ENCODE measurements around the gene SPAG16. TPM values are rescaled to one million over a fixed set of nuclear protein-coding genes. Genes with fewer than 3 reads are reported as not detected.
"Not testable (repeated sequence)": the region's sequence is repeated elsewhere in the genome, so short reads cannot be mapped to it uniquely, and the experiment has no call there.

SPAG16 gene
- total RNA-seq, 1 experiment from 2014 or later, result 17.2 TPM

DNA sequence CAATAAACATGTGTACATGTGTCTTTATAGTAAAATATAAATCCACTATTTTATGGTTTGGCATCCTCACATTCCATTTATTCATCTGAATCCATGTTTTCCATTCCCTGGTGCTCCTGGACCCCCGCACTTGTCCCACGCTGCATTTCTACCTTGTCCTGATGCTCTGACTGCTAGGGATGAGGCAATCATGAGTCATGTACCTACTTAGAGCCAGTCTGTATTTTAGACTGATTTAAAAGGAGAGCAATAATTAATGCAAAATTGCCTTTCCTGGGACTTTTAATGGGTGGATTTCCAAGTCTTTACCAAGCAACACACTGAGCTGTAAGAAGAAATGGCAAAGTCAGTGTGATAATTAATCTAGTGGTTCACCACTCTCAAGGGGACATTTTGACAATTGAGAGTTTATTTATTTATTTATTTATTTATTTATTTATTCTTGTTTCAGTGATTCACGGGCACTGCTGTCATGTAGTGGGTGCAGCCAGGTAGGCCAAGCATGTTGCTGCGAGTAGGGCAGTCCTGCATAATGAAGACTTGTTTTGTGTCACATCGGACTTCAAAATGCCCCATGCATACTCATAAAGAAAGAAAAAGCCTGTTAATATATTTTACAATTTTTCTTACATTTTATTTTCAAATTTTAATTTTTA is 707.3 kb downstream of the SPAG16 start:
- TF ChIP-seq EZH2 (IDR thresholded peaks at IDR 0.05; ENCODE audit: low read length, unreplicated experiment), result no peak
- TF ChIP-seq, protein P1, sequence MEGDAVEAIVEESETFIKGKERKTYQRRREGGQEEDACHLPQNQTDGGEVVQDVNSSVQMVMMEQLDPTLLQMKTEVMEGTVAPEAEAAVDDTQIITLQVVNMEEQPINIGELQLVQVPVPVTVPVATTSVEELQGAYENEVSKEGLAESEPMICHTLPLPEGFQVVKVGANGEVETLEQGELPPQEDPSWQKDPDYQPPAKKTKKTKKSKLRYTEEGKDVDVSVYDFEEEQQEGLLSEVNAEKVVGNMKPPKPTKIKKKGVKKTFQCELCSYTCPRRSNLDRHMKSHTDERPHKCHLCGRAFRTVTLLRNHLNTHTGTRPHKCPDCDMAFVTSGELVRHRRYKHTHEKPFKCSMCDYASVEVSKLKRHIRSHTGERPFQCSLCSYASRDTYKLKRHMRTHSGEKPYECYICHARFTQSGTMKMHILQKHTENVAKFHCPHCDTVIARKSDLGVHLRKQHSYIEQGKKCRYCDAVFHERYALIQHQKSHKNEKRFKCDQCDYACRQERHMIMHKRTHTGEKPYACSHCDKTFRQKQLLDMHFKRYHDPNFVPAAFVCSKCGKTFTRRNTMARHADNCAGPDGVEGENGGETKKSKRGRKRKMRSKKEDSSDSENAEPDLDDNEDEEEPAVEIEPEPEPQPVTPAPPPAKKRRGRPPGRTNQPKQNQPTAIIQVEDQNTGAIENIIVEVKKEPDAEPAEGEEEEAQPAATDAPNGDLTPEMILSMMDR (conservative IDR thresholded peaks at IDR 0.05; ENCODE audit: low read depth, low read length), result no peak
- no peak for TF ChIP-seq EZH2phosphoT487 (IDR thresholded peaks at IDR 0.05; ENCODE audit: borderline replicate concordance, low read length)
- H3K4me2 ChIP-seq (ENCODE audit: low read length), result no peak overlapping the region
- peak; percentile 25 for DNase-seq

DNA sequence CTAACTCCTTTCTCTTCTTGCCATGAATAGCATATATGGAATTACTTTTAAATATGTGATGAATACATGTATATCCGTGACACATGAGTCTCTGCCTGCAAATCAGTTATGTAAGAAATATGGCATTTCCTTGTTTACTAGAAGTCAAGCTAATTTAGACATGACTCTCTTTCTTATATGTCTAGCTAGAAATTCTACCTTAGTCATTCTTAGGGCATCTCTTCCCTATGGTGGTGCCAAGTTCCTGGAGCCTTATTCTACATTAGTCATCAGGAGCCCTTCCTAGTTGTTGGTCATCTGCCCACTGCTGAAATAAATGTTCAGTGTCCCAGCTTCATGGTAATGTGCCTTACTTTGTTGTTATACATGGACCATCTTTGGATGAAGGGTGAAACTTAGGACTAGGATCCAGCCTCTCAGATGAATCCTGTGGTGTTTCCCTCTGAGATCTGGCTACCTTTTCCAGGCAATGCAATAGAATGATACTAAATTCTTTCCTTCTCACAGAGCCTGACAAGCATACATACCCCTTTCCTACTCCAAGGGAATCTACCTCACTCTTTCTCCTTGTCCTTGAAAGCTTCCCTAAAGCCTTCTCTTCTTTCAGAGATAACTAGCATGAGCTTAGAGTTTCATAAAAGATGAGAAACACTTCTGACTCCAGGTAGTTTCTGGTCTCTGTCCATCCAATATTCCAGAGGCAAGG is 711.3 kb downstream of the SPAG16 start:
- Histone ChIP-seq H2AFZ (ENCODE audit: low read length) (no peak overlapping the region), H3K4me2 (ENCODE audit: low read length) (peak overlapping the region; percentile 46), H3K27me3 (ENCODE audit: low read length) (no peaks in the 10 kb centered on the region), H3K27ac (ENCODE audit: low read length) (peak overlapping the region; percentile 61), H3K9ac (ENCODE audit: low read length) (0 out of 2 replicates have a peak overlapping the region, but pooled peaks have one; percentile 7), H4K20me1 (ENCODE audit: low read length) (no peaks in the 10 kb centered on the region), H3K36me3 (ENCODE audit: low read depth, low read length) (no peaks in the 10 kb centered on the region), H3K9me2 (replicated peaks; ENCODE audit: low read length) (no peaks in the 10 kb centered on the region), H3K4me1 (ENCODE audit: insufficient read depth, low read length) (peaks cover 17% of the 10 kb centered on the region), H3K4me3 (ENCODE audit: low read length) (no peak overlapping the region), H3K79me2 (ENCODE audit: low read length) (no peaks in the 10 kb centered on the region), H3K9me3 (ENCODE audit: low read length) (no peaks in the 10 kb centered on the region), H3F3A (ENCODE audit: low read length, unreplicated experiment) (no peaks in the 10 kb centered on the region)
- BruUV-seq (replicated peaks), result no TSS peak
- intact Hi-C loops (cut with micrococcal nuclease), result loop anchor here (1.0 to 5.0 kb wide), 5 partner anchors 24 to 746 kb away; no protein-coding TSS in a partner anchor
- ATAC-seq (peak; percentile 98), DNase-seq (peak; percentile 95)
- no peak for TF ChIP-seq EZH2phosphoT487 (IDR thresholded peaks at IDR 0.05; ENCODE audit: borderline replicate concordance, low read length)
- TF ChIP-seq, protein P1 (conservative IDR thresholded peaks at IDR 0.05; ENCODE audit: low read depth, low read length), result no peak
- TF ChIP-seq EZH2 (IDR thresholded peaks at IDR 0.05; ENCODE audit: low read length, unreplicated experiment), result no peak
- ChIA-PET POLR2A (ENCODE audit: unreplicated experiment) (interaction anchor here (0.5 kb wide), 1 partner anchor 311 kb away, joined by 5 read pairs; no protein-coding TSS in a partner anchor), CTCF (no interaction called here)

More for the DNA sequence above, 707.3 kb downstream of the SPAG16 start:
- Histone ChIP-seq H3K4me1 (ENCODE audit: insufficient read depth, low read length) (peaks cover 17% of the 10 kb centered on the region), H3K36me3 (ENCODE audit: low read depth, low read length) (no peaks in the 10 kb centered on the region), H3K79me2 (ENCODE audit: low read length) (no peaks in the 10 kb centered on the region), H3K4me3 (ENCODE audit: low read length) (no peak overlapping the region), H3K9me3 (ENCODE audit: low read length) (no peaks in the 10 kb centered on the region), H3K9me2 (replicated peaks; ENCODE audit: low read length) (no peaks in the 10 kb centered on the region), H4K20me1 (ENCODE audit: low read length) (no peaks in the 10 kb centered on the region), H3F3A (ENCODE audit: low read length, unreplicated experiment) (no peaks in the 10 kb centered on the region), H3K27me3 (ENCODE audit: low read length) (no peaks in the 10 kb centered on the region), H2AFZ (ENCODE audit: low read length) (no peak overlapping the region), H3K27ac (ENCODE audit: low read length) (no peak overlapping the region), H3K9ac (ENCODE audit: low read length) (no peak overlapping the region)
- intact Hi-C loops (cut with micrococcal nuclease), result no loop called here
- CTCF ChIA-PET, result no interaction called here
- no TSS peak for BruUV-seq (replicated peaks)
- POLR2A ChIA-PET (ENCODE audit: unreplicated experiment), result no interaction called here
- no peak for ATAC-seq

DNA sequence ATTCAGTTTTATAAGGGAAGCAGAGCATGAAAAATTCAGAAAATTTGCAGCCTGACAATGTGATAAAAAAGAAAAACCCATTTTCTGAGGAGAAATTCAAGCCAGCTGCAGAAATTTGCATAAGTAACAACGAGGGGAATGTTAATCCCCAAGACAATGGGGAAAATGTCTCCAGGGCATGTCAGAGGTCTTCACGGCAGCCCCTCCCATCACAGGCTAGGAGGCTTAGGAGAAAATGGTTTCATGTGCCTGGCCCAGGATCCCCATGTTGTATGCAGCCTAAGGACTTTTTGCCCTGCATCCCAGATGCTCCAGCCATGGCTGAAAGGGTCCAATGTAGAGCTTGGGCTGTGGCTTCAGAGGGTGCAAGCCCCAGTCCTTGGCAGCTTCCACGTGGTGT is 714.7 kb downstream of the SPAG16 start:
- H3K36me3 ChIP-seq (ENCODE audit: low read depth, low read length); H3K4me2 ChIP-seq (ENCODE audit: low read length); H3K27me3 ChIP-seq (ENCODE audit: low read length); ATAC-seq; DNase-seq; H3K79me2 ChIP-seq (ENCODE audit: low read length); H3K9me2 ChIP-seq (replicated peaks; ENCODE audit: low read length); H2AFZ ChIP-seq (ENCODE audit: low read length); H3K9me3 ChIP-seq (ENCODE audit: low read length); H3F3A ChIP-seq (ENCODE audit: low read length, unreplicated experiment); H3K9ac ChIP-seq (ENCODE audit: low read length); H3K27ac ChIP-seq (ENCODE audit: low read length); CTCF ChIA-PET; BruUV-seq (replicated peaks); H3K4me3 ChIP-seq (ENCODE audit: low read length); POLR2A ChIA-PET (ENCODE audit: unreplicated experiment); H4K20me1 ChIP-seq (ENCODE audit: low read length): not testable (repeated sequence)
- intact Hi-C loops (cut with micrococcal nuclease), result loop anchor here (5.0 kb wide), 1 partner anchor 398 kb away; no protein-coding TSS in a partner anchor
- H3K4me1 ChIP-seq (ENCODE audit: insufficient read depth, low read length), result peaks cover 17% of the 10 kb centered on the region
